KG1 (cell line): ENCODE results near the gene SGCA.

ENCODE experiments used
- DNase-seq: peaks from one replicate; lab custom pipeline; 2025; lab: John Stamatoyannopoulos, UW

Gene SGCA

DNA sequence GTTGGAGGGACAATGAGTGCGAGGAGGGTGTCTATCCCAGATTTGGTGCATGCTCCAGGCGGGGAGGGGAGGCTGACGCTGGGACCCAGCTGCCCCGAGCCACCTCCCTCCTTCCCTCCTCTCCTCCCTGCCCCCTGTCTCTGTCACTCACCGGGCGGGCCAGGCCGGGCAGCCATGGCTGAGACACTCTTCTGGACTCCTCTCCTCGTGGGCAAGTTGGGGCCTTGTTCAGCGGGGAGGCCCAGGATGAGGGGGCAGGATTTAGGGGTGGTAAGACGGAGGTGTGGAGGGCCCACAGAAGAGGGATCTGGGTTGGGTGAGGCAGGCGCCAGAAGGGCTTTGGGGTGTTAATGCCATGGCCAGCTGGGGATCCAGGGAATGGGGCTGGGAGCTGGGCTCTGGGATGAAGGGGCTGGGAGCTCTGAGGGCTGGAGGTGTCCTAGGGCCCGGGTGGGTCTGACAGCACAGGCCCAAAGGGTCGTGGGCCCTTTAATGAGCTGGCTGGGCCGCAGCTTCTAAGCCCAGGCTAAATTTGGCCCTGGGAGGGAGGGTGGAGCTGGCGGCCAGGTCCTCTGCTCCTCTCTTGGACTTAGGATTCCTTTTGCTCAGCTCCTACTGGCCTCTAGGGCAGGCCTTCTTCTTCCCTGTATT, at the start of gene SGCA:
TSS of gene SGCA (plus strand) at position 139 of the 651 bp plus-strand sequence. CDS start at position 175, 36 bp downstream.
- no peak for DNase-seq

DNA sequence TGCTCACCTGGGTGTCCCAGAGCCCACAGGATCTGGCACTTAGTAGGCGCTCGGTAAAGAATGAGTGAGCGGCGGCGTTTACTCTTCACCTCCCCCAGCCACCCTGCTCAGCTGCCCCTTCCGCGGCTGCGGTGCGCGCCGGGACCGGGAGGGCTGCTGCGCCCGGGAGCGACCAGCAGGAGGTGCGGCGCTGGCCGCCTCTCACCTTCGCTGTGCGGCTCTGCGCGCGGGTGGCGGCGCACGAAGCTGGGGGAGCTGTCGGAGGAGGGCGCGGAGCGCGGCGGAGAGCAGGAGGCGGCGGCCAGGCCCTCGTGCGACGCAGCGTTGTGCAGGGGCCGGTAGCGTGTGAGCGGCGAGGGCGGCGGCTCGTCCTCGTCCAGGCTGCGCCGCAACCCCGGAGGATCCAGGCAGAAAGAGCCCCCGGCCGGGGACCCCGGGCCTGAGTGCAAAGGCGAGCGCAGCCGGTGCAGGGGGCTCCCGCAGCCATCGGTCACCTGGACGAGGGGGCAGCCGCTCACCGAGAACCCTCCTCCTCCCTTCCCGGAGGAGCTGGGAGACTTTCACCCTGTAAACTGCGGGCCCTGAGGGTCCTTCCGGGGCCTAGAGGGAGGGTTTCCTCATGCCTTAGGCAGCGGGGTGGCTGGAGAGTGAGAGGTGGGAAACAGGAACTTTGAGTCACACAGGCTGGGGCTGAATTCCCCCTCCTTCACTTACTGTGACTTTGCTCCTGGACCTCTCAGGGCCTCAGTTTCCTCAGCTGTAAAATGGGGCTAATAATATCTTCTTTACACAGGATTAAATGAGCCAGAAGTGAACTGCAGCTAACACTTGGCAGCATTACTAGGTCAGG, 48.4 kb upstream of the SGCA start:
- DNase-seq: no peak

DNA sequence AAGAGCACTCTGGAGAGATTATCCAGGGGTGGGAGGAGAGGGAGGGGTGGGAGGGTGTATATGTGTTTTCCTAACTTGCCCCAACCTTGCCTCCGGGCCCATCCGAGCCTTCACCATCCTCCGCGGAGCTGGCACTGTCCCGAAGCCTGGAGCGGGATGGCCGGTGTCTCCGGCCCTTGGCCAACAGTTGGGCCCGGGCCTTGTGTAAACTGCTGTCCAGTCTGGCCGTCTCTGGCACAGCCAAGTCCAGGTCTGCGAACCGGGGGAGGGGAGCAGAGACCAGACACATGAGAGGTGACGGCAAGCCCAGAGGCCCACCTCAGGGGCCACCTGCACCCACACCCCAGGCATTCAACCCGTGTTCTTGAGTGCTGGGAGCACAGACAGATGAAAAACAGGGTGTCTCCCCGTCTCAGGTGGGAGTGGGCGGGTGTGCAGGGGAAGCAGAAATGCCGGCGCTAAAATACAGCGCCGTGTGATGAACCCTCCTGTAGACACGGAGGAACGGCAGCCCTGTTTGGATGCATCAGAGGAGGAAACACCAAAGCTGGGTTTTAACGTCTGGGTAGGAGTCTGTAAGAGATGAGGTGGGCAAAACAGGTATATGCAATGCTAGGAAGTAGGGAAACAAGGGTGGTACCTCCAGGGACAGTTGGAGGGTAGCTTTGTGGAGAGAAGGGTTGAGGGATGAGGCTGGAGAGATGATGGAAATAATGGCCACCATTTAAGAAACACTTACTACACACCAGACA, 47.6 kb upstream of the SGCA start:
- no peak for DNase-seq

DNA sequence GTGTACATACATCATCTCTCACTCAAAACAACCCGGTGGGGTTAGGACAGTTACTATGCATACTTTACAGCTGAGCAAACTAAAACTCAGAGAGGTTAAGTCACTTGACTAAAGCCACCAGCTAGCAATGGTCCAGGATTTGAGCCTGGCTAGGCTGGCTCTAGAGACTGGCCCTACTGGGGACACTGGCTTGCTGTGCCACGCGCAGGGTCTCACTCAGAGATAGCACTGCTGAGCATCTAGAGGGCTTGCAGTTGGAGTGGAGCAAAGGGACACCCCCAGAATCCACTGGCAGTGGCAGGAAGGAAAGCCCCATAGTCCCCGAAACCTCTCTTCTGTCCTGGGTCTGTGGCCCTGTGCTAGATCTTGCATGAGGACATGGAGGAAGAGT, 47.0 kb upstream of the SGCA start:
- DNase-seq: no peak

DNA sequence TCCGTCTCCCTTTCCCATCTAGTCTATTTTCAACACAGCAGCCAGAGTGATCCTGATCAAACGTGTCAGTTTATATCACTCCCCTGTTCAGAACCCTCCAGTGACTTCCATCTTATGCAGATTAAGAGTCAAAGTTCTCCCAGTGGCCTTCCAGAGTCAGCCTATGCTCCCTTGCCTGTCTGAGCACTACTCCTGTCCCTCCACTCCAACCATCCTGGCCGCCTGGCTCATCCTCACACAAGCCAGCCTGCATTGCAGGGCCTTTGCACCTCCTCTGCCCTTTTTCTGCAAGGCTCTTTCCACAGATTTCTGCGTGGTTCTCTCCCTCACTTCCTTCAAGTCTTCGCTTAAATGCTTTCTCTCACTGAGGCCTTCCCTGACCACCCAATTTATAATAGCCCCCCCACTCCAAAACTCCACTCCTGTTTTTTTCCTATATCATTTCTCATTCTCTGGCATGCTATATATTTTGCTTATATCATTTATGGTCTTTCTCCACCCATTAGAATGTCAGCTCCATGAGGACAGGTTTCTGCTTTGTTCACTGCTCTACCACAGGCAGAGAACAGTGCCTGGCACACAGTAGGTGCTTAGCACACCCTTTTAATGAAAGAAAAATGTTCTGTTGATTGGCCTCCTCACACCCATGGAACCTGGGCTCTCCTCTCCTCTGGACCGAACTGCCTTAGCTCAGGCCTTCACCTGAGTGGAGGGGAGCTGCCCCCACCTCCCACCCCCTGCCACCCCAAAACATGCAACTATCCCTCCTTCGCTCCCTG, 45.1 kb upstream of the SGCA start:
- DNase-seq: no peak

DNA sequence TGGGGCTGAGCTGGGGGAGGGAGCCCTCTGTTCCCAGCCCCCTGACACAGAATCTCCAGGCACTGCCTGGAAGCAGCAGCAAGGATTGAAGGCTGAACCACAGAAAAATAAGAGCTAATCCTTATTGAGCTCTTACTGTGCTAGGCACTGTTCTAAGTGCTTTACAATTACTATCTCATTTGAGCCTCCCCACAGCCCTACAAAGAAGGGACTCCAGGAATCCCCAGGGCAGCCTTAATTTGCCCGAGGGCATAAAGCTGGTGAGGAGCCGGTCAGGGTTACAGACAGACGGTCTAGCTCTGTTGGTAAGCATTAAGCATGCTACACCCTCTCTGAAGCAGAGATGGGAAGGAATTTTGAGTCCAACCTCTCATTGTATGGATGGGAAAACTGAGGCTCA, 42.9 kb upstream of the SGCA start:
- DNase-seq: no peak

DNA sequence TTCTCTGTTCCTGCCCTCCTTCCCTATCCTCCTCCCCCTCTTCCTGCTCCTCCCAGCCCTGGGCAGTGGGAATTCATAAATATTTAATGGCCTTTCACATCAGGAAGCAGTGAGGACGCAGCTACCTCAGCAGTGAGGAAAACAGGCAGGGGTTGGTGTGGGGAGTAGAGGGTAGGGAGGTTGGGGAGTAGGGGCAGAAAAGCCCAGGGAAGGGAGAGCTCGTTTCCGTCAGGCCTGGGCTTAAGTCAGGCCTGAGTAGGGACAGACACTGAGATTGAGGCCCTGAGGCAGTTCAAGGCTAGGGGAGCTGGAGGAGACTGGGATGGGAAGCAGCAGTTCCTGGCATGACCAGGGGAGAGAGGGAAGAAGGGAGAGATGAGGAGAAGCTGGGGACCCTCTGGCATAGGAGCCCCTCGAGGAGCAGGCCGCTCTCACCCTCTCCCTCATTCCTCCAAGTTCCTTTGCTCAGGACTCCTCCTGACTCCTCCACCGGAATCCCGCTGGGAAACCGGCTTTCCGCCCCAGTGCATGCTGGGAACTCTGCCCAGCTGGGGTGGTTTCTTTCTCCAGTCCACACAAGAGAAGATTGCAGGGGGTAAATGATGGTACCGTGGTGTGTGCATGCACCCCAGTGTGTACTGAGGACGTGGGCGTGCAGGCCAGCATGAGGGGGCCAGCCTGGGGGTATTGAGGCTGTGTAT, 42.0 kb upstream of the SGCA start:
- DNase-seq: no peak

DNA sequence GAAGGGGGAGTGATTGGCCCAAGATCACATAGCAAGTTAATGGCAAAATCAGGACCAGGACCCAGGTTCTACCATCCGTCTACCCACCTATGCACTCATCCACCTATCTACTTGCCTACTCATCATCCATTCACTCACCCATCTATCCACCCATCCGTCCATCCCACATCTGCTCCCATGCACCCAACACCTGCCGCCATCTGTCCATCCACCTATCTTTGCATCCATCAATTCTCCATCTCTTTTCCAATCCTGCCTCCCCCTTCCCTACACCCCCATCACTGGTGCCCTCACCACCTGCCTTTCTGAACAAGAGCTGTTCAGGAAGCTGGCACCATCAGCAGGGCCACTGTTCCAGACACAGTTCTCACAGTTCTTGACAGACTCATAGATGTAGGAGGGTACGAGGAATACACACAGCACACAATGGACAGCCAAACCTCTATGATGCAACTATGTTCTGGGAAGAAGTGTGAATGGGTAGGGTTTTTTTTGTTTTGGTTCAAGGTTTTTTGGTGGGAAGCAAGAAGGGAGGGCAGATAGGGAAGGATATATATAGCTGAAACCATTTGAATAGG, 40.3 kb upstream of the SGCA start:
- no peak for DNase-seq

DNA sequence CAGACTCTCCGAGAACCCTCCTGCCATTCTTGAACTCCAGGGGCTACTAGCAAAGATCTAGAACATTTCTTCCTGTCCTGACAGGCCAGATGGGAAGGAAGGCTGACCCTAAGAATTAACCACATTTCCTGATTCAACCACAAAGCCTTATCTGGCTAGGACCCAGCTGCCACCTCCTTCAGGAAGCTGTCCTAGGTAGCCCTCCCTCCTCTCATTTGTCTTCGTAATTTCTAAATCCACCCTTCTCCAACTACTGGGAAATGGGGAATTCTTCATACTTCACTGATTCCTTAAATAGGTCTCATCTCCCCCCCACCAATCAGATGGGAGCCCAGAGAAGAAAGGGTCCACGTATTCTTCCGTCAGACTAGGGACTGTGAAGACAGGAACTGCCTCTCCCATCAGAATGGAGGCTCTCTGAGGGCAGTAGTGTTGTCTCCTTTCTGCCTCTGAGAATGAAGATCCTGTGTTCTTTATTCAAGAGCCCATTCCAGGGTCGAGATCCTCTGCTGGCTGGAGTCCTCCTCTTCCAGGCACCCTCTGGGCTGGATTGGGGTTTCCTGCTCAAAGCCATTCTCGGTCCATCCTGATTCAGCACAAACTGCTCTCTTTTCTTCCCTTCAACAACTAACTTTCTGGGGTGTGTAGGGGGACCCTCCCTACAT, 38.0 kb upstream of the SGCA start:
- DNase-seq: no peak

DNA sequence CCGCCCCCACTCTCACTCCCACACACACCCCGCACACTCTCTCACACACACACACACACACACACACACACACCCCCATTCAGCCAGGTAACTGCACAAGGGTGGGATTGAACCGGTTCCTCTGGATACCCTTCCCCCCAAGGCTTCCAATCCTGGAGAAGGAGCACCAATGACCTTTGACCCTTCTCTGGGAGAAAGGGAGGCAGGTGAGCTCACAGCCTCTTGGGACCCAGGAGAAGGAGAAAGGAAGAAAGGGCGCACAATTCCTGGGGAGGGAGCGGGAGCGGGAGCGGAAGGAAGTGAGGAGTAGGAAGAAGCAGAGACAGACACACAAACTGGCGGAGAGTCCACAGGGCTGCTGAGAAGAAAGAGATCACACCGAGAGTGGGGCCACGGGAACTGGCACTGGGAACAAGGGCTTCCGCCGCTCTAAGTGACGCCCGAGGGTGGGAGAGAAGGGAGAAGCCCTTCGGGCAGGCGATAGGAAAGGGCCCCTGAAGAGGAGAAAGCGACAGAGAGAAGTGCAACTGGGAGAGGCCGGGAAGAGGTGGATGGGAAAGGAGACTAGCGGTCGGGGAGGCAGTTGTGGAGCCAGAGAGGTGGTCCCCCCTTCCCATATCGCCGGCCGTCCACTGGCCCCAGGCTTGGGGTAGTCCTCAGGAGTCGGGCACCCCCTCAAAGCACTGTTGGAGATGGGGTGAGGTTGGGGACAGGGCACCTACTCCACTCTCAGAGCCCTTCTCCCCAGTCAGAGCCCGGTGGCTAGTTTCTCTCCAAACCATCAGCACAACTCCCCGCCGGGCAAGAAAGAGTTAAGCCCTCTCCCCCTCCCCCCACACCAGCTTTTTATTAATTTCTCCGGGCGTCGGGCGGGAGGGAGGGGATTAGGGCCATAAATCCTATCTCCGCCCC, 37.1 kb upstream of the SGCA start:
- no peak for DNase-seq

DNA sequence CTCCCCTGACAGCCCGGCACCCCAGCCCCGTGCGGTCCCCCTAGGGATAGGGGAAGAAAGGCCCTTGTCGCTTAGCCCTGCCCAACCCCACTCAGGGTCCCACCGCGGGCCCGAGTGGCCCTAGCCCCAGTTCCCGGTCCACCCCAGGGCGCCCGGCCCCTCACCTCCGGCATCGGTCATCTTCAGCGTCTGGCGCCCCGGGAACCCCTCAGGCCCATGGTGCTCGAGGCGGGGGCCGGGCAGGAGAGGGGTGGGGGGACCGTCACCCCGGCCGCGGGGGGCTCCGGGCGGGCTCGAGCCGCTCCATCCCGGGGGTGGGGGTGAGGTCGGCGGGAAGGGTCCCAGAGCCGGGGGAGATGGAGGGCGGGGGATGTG, 36.5 kb upstream of the SGCA start:
- no peak for DNase-seq

DNA sequence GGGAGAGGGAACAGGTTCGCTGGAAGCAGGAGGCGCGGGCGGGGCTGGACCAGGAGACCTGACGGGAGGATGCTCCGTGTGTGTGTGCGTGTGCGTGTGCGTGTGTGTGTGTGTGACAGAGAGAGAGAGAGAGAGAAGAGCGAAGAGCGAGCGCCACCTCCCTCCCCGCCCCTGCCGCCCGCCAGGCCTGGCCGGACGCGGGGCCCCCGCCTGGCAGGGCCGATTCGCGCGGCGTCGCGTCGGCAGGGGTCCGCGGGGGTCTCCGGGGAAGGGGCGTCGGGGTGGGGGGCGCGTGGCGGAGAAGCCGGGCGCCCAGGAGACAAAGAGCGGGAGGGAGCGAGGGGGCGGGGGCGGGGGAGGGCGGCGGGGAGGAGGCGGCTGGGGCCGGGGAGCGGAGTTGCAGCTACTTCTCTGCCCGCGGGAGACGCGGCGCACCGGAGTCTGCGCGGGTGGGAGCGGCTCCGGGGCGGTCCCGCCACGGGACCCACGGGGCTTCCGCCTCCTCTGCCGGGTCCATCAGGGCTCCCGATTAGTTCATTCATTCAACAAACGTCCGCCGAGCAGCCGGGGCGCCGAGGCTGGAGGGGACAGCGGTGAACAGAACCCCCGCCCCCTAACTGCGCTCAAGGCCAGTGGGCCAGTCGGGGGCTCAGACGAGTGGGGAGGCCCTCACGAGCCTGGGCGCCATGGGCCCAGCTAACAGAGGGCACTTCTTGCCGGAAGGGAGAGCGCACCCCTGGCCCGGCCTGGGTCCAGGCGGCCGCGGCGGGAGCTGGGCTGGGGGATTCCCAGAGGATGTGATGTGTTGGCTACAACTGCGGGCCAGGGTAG, 35.9 kb upstream of the SGCA start, which contains the start of gene SAMD14:
TSS of gene SAMD14 (minus strand) at position 433 of the 831 bp plus-strand sequence. CDS start 5,201 bp downstream, outside the sequence.
- no peak for DNase-seq

DNA sequence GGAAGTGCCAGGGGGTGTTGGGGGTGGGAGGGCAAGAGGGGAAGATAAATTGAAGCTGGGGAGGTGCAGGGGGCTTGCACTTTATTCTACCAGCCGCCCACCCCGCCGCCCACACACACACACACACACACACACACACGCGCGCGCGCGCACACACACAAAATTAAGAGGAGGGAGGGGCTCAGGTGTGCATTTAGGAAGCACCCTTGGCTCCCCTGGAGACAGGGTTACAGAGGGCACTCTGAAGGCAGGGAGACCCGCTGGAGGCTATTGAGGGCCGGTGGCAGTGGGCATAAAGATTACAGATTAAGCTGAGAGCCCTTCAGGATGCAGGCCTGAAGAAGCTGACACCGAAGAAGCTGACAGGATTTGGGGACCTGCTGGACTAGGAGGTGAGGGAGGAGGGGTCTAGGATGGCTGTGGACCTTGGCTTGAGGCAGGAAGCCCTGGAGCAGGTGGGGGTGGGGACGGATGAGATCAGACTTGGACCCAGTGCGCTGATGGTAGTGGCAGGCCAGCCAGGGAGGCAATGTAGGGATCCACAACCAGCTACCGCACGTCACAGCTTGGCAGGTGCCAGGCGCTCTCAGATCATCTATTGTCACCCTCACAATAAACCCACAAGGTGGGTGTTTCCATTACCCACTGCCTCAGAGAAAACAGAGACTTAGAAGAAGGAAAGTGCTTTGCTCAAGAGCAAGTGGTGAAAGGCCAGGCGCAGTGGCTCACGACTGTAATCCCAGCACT, 35.1 kb upstream of the SGCA start:
- no peak for DNase-seq

DNA sequence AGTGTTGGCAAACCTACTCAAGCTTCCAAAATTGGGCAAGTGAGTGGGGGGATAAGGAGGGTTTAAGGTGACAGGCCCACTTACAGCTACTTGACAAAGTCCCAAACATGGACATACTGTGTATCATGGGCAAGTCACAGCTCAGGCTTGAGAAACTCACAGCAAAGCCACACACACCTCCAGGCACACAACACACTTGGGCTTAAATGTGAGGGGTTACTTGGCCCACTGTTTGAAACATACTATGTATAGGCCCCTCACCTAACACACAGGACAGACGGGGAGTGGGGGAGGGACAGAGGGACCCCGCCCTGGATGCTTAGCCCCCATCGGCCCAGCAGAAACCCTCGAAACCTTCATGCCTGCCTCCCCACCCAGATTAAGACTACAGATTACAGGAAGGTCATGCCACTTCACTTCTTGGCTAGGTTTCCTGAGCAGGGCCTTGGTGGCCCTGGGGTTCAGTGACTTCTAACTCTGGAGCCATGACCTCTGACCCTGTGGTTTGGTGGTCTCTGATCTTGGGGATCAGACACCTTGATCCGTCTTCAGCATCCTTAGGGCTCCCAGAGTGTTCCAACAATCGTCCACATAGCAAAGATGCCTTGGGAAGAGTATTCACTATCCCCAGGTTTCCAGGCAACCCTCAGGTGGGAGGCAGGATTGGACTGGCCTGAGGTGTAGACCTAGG, 33.6 kb upstream of the SGCA start:
- no peak for DNase-seq

DNA sequence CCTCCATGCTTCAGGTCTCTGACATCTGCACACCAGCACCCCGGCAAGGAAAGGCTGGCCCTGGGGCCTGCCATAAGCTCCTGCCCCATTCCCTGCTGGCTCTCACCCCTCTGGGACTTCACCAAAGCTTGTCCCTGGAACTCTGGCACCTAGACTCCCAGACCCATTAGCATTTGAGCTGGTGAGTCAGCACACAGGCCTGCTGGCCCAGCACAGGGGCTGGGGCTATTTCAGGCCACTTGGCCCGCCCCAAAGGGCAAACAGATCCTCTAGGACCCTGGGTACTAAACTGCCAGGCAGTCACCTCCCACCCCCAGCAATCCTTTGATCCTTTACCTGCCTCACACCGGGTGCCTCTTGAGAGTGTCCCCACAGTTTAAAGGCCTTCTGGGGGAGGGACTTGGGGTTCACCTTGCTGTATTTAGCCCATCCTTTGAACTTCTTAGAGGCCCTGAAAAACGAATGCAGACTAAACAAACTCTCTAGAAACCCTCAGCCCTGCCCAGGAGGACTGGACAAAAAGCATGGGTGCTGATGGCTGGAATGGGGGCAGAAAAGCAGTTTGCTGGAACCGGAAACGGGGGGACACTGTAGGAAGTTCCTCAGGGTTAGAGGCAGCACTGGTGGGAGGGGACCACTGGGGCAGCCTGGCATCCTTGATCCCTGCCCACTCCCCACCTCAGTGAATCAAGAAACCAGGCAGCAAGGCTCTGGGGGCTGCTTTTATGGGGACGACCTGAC, 32.6 kb upstream of the SGCA start:
- DNase-seq: no peak

DNA sequence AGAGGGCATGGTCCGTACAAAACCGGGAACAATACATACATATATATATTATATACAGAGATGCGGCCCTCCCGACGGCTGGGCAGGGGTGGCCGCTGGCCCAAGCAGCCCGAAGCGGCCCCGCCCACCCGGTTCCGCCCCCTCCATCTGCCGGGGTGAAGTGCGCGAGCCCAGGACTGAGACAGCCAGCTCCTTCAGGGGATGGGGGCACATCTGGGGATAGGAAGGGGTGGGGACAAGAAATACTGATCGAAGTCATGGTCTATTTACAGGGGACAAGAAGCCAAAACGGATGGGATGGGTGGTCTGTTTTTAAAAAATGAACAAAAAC, 32.1 kb upstream of the SGCA start:
- no peak for DNase-seq
